ENCODE measurements around the gene PPP1R1C. TPM values are rescaled to one million over a fixed set of nuclear protein-coding genes. Genes with fewer than 3 reads are reported as not detected.
A peak's percentile ranks its signal among the peaks of the same experiment; 100 is the strongest.

PPP1R1C gene
- total and polyA plus RNA-seq, 4 donors = 5.4 to 21.7 (median 11.3) TPM

GRCh38 chr2:181984814-181985631 lies 630 bp upstream of the PPP1R1C start (continued):
- no peak for TF ChIP-seq CTCF (IDR thresholded peaks at IDR 0.05; ENCODE audit: low read depth, low read length, missing input control)
- no peak for TF ChIP-seq HNF4G (IDR thresholded peaks at IDR 0.05)

GRCh38 chr2:181988154-181988924 lies 2.7 kb downstream of the PPP1R1C start:
- WGBS = 81% methylated on average over 7 of the region's 7 CpGs
- H3K4me3 ChIP-seq (ENCODE audit: low read depth in 1 of 3, low read length in 3 of 3) = no peak overlapping the region
- peak in 1 of 2 donors; percentile 35 for TF ChIP-seq JUND (IDR thresholded peaks at IDR 0.05)
- TF ChIP-seq FOXA2 (IDR thresholded peaks at IDR 0.05) = no peak
- no peak for TF ChIP-seq MAX (IDR thresholded peaks at IDR 0.05)
- no peaks in the 10 kb centered on the region for H3K4me1 ChIP-seq (ENCODE audit: control insufficient read depth in 4 of 4, insufficient read depth in 4 of 4, low read length in 3 of 4)
- H3K9ac ChIP-seq (ENCODE audit: low read depth in 1 of 2, low read length in 2 of 2) = no peak overlapping the region
- H3K27ac ChIP-seq (ENCODE audit: low read depth in 1 of 2, low read length in 2 of 2) = no peak overlapping the region
- no peaks in the 10 kb centered on the region for H3K27me3 ChIP-seq (ENCODE audit: control insufficient read depth in 4 of 4, insufficient read depth in 4 of 4, low read length in 3 of 4)
- H3K36me3 ChIP-seq (ENCODE audit: control insufficient read depth in 4 of 4, insufficient read depth in 3 of 4, low read depth in 1 of 4, low read length in 3 of 4) = no peaks in the 10 kb centered on the region
- no peaks in the 10 kb centered on the region for H3K9me3 ChIP-seq (ENCODE audit: control insufficient read depth in 4 of 4, low read length in 3 of 4)
- no peak for DNase-seq (ENCODE audit: low spot score)

GRCh38 chr2:181989099-181989498 lies 3.4 kb downstream of the PPP1R1C start:
- no peak for TF ChIP-seq GABPA (IDR thresholded peaks at IDR 0.05 in 1 of 2, conservative IDR thresholded peaks at IDR 0.05 in 1 of 2)
- TF ChIP-seq JUND (IDR thresholded peaks at IDR 0.05) = no peak
- TF ChIP-seq TAF1 (conservative IDR thresholded peaks at IDR 0.05) = no peak
- TF ChIP-seq YY1 (IDR thresholded peaks at IDR 0.05) = no peak
- TF ChIP-seq HNF4A (conservative IDR thresholded peaks at IDR 0.05) = no peak
- TF ChIP-seq ZBTB33 (IDR thresholded peaks at IDR 0.05) = no peak
- TF ChIP-seq SP1 (IDR thresholded peaks at IDR 0.05) = no peak
- TF ChIP-seq HNF4G (IDR thresholded peaks at IDR 0.05) = no peak
- no peak for TF ChIP-seq FOXA2 (IDR thresholded peaks at IDR 0.05)
- TF ChIP-seq EGR1 (IDR thresholded peaks at IDR 0.05; ENCODE audit: low read depth in 2 of 2) = no peak
- no peak for TF ChIP-seq NR2F2 (IDR thresholded peaks at IDR 0.05)
- TF ChIP-seq, protein P1, sequence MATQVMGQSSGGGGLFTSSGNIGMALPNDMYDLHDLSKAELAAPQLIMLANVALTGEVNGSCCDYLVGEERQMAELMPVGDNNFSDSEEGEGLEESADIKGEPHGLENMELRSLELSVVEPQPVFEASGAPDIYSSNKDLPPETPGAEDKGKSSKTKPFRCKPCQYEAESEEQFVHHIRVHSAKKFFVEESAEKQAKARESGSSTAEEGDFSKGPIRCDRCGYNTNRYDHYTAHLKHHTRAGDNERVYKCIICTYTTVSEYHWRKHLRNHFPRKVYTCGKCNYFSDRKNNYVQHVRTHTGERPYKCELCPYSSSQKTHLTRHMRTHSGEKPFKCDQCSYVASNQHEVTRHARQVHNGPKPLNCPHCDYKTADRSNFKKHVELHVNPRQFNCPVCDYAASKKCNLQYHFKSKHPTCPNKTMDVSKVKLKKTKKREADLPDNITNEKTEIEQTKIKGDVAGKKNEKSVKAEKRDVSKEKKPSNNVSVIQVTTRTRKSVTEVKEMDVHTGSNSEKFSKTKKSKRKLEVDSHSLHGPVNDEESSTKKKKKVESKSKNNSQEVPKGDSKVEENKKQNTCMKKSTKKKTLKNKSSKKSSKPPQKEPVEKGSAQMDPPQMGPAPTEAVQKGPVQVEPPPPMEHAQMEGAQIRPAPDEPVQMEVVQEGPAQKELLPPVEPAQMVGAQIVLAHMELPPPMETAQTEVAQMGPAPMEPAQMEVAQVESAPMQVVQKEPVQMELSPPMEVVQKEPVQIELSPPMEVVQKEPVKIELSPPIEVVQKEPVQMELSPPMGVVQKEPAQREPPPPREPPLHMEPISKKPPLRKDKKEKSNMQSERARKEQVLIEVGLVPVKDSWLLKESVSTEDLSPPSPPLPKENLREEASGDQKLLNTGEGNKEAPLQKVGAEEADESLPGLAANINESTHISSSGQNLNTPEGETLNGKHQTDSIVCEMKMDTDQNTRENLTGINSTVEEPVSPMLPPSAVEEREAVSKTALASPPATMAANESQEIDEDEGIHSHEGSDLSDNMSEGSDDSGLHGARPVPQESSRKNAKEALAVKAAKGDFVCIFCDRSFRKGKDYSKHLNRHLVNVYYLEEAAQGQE (IDR thresholded peaks at IDR 0.05) = no peak
- no peak for DNase-seq (ENCODE audit: low spot score)
- no peaks in the 10 kb centered on the region for H3K9me3 ChIP-seq (ENCODE audit: control insufficient read depth in 4 of 4, low read length in 3 of 4)
- 88% methylated on average over 1 of the region's 1 CpG for WGBS
- no peak overlapping the region for H3K27ac ChIP-seq (ENCODE audit: low read depth in 1 of 2, low read length in 2 of 2)
- no peak overlapping the region for H3K4me3 ChIP-seq (ENCODE audit: low read depth in 1 of 3, low read length in 3 of 3)
- H3K36me3 ChIP-seq (ENCODE audit: control insufficient read depth in 4 of 4, insufficient read depth in 3 of 4, low read depth in 1 of 4, low read length in 3 of 4) = no peaks in the 10 kb centered on the region
- no peak overlapping the region for H3K9ac ChIP-seq (ENCODE audit: low read depth in 1 of 2, low read length in 2 of 2)
- H3K27me3 ChIP-seq (ENCODE audit: control insufficient read depth in 4 of 4, insufficient read depth in 4 of 4, low read length in 3 of 4) = no peaks in the 10 kb centered on the region
- no peaks in the 10 kb centered on the region for H3K4me1 ChIP-seq (ENCODE audit: control insufficient read depth in 4 of 4, insufficient read depth in 4 of 4, low read length in 3 of 4)

Measured in liver (tissue), 9 donors.